AG09309 (cell line): ENCODE data around the gene STK11IP.
A peak's percentile ranks its signal among the peaks of the same experiment; 100 is the strongest.

Experiments
- DNase-seq: peaks from one replicate; pipeline ENCODE4 v3.0.0-alpha.2; 2010; ENCODE audit warnings: low read depth
- H3K4me3 ChIP-seq: 2 replicates; pipeline ENCODE4 v1.5.1; 2011; ENCODE audit warnings: mild to moderate bottlenecking, low read depth, low read length, moderate library complexity; ENCODE audit not compliant: control insufficient read depth
- TF ChIP-seq, protein P1 (sequence below): IDR thresholded peaks from 2 replicates; pipeline ENCODE4 v1.5.1; 2011; ENCODE audit warnings: mild to moderate bottlenecking, low read depth, low read length, inconsistent platforms; ENCODE audit not compliant: insufficient read depth, control insufficient read depth; ENCODE audit errors: missing control alignments

Gene STK11IP, protein sequence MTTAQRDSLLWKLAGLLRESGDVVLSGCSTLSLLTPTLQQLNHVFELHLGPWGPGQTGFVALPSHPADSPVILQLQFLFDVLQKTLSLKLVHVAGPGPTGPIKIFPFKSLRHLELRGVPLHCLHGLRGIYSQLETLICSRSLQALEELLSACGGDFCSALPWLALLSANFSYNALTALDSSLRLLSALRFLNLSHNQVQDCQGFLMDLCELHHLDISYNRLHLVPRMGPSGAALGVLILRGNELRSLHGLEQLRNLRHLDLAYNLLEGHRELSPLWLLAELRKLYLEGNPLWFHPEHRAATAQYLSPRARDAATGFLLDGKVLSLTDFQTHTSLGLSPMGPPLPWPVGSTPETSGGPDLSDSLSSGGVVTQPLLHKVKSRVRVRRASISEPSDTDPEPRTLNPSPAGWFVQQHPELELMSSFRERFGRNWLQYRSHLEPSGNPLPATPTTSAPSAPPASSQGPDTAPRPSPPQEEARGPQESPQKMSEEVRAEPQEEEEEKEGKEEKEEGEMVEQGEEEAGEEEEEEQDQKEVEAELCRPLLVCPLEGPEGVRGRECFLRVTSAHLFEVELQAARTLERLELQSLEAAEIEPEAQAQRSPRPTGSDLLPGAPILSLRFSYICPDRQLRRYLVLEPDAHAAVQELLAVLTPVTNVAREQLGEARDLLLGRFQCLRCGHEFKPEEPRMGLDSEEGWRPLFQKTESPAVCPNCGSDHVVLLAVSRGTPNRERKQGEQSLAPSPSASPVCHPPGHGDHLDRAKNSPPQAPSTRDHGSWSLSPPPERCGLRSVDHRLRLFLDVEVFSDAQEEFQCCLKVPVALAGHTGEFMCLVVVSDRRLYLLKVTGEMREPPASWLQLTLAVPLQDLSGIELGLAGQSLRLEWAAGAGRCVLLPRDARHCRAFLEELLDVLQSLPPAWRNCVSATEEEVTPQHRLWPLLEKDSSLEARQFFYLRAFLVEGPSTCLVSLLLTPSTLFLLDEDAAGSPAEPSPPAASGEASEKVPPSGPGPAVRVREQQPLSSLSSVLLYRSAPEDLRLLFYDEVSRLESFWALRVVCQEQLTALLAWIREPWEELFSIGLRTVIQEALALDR

DNA sequence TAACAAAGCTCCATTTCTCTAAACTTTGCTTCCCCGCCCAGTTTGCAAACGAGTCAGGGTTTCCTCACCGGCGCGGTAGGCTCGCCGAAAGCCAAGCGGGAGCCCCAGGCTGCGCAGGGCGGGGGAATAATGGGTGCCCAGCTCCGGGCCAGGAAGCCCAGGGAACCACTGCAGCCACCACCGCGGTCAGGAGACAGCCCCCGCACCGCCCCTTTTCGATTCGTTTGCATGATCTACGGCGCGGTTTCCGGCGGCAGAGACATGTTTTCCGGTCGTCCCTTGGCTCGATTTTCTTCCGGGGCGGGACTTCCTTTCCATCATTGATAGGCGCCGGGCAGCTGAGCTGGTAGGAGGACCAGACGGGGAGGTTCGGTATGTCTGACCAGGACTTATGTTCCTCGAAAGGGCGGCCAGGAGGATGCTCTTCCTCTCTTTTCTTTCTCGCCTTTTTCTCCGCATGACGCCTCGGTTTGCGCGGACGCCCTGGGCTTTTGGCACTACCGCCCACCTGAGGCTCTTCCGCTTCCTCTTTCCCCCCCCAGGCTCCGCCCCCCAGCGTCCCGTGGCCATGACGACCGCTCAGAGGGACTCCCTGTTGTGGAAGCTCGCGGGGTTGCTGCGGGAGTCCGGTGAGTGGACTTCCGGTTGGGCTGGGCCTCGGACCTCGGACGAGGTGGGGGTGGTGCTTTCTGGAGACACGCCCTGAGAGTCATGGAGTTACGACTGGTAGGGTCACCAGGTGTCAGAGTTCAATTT lies at the start of gene STK11IP:
Gene STK11IP (plus strand): TSS at position 306 of the 756 bp plus-strand sequence. CDS start 263 bp downstream, at position 569.
- TF ChIP-seq, protein P1, sequence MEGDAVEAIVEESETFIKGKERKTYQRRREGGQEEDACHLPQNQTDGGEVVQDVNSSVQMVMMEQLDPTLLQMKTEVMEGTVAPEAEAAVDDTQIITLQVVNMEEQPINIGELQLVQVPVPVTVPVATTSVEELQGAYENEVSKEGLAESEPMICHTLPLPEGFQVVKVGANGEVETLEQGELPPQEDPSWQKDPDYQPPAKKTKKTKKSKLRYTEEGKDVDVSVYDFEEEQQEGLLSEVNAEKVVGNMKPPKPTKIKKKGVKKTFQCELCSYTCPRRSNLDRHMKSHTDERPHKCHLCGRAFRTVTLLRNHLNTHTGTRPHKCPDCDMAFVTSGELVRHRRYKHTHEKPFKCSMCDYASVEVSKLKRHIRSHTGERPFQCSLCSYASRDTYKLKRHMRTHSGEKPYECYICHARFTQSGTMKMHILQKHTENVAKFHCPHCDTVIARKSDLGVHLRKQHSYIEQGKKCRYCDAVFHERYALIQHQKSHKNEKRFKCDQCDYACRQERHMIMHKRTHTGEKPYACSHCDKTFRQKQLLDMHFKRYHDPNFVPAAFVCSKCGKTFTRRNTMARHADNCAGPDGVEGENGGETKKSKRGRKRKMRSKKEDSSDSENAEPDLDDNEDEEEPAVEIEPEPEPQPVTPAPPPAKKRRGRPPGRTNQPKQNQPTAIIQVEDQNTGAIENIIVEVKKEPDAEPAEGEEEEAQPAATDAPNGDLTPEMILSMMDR = no peak
- DNase-seq = peak; percentile 75
- H3K4me3 ChIP-seq = peak within 1 kb of the TSS; percentile 92

DNA sequence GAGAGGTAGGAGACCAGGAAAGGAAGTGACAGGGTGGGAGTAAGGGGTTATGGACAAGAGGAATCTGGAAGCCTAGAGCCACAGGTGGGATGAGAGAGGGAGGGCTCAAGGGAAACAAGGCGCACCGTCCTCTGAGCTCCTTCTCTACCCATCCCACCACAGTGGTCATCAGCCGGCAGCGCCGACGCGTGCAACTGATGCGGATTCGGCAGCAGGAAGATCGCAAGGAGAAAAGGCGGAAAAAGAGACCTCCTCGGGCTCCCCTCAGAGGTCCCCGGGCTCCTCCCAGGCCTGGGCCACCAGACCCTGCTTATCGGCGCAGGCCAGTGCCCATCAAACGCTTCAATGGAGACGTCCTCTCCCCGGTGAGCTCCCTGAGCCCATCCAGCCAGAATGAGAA lies 48.7 kb upstream of the STK11IP start:
- H3K4me3 ChIP-seq = no peak overlapping the region
- TF ChIP-seq, protein P1 = no peak
- DNase-seq = no peak

DNA sequence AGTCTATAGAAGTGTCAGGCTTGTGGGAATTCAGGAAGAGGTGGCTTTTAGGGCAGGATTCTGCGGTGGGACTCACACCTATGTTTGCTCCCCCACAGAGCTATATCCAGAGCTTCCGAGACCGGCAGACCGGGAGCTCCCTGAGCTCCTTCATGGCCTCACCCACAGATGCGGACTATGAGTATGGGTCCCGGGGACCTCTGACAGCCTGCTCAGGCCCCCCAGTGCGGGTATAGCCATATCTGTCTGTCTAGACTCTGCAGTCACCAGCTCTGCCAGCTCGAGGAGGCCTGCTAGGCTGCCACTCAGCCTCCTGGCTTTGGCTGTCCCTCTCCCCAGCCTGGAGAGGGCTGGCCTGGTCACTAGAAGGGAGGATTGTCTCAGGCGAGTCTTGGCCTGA lies 48.0 kb upstream of the STK11IP start:
- TF ChIP-seq, protein P1 = no peak

DNA sequence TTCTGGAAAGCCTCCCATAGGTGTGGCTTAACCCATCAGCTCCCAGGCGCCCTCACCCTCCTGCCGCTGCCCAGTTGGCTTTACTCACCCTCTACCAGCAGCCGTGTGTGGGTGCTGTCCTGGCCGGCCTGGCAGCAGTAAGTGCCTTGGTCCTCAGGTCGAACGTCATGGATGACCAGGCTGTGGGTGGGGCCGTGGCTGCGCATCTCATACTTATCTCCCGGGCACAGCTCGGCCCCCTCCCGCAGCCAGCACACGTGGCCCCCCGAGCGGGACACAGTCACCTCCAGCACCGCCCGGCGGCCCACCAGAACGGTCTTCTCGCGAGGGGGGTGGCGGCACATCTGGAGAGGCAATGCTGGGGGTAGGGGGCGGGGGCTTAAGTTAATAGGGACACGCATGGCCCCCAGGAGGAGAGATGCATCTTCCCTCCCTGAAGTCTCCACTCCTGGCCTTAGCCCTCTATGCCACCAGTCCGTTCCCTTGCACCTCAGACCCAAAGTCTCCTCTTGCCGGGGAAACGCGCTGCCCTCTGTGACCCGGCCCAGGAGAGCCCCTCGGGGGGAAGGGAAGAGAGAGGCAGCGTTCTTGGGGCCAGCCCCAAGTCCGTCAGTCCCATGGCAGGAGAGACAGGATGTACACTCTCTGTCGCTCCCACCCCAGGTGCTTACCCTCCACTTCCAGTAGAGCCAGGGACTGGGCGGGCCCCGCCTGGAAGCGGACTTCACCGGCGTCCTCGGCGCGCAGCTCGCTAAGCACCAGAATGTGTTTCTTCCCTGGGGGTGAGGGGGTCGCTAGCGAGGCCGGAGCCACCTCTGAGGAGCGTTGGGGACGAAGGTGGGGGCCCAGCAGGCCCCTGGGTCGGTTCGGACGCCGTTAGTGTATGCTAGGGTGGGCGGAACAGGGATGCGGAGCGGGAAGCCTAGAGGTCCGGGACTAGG lies 45.9 kb upstream of the STK11IP start:
- H3K4me3 ChIP-seq = peak overlapping the region; percentile 57
- TF ChIP-seq, protein P1 = no peak
- DNase-seq = no peak

More for the DNA sequence above, 48.0 kb upstream of the STK11IP start:
- no peak overlapping the region for H3K4me3 ChIP-seq
- DNase-seq = no peak

DNA sequence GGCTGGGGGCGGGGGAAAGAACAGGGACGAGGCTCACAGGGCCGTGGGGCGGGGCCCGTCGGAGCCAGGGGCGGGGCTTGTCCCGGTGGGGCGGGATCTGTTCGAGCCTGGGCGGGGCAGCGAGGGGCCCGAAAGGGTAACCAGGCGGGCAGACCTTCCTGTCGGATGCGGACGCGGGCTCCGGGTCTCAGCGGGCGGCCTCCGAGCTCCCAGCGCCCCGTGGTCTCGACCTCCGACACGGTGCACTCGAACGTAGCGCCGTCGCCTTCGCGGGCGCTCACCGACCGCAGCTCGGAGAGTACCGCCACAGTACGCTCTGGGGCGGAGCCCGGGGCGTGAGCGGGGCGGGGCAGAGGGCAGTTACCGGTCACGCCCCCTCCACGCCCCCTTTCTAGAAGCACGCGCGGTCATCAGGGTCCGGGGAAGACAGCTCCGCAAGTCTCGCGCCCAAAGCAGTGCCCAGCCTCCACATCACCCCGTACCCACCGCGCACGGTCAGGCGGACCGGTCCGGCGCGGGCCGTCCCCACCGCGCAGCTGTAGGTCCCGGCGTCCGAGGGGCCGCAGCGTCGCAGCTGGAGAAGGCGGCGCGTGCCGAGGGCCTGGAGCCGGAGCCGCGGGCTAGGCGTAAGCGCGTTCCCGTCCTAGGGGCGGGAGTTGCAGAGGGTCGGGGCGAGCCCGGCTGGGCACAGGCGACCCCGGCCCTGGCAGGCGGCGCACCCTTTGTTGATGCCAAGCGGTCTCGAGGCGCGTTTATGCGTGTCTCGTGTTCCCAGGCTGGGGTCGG lies 45.1 kb upstream of the STK11IP start:
- peak overlapping the region; percentile 57 for H3K4me3 ChIP-seq
- TF ChIP-seq, protein P1 = no peak

More for the DNA sequence above, 45.1 kb upstream of the STK11IP start:
- DNase-seq = no peak
